ENCODE measurements around the gene FBN2. TPM values are rescaled to one million over a fixed set of nuclear protein-coding genes. Genes with fewer than 3 reads are reported as not detected.

Gene FBN2
- total RNA-seq, 2 experiments from 2014 or later = not detected

GRCh38 chr5:128271071-128271470 is 267.0 kb downstream of the FBN2 start:
- POLR2A ChIA-PET = no interaction called here
- no peaks in the 10 kb centered on the region for H3K36me3 Mint-ChIP-seq (ENCODE audit: low read depth)
- H3K9me3 Mint-ChIP-seq (ENCODE audit: insufficient read depth) = no peaks in the 10 kb centered on the region
- ATAC-seq (no peak), DNase-seq (no peak)
- no peaks in the 10 kb centered on the region for H3K4me1 Mint-ChIP-seq (ENCODE audit: low read depth)
- H3K4me3 Mint-ChIP-seq = no peak overlapping the region
- CTCF ChIA-PET = no interaction called here
- no peaks in the 10 kb centered on the region for H3K27me3 Mint-ChIP-seq (ENCODE audit: low read depth)
- no peak overlapping the region for H3K27ac Mint-ChIP-seq

GRCh38 chr5:128264564-128265360 is 273.3 kb downstream of the FBN2 start:
- no peaks in the 10 kb centered on the region for H3K4me1 Mint-ChIP-seq (ENCODE audit: low read depth)

DNA sequence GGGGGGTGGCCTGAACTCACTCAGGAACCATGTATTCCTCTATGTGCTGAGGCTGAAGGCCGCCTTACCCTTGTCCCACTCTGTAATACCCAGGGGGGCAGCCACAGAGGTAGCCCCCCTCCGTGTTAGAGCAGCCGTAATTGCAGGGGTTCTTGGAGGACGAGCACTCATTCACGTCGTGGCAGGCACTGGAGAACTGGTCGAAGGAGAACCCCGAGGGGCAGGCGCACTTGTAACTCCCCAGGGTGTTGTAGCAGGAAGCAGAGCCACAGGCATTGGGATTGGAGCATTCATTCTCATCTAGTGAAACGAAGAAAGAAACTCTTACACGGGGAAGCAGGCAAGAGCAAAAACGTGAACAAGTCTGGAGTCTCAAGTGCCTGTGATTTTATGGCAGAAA is 274.7 kb downstream of the FBN2 start:
- no peak for DNase-seq
- H3K4me3 Mint-ChIP-seq = no peak overlapping the region
- POLR2A ChIA-PET = no interaction called here
- no peaks in the 10 kb centered on the region for H3K9me3 Mint-ChIP-seq (ENCODE audit: insufficient read depth)
- no peaks in the 10 kb centered on the region for H3K36me3 Mint-ChIP-seq (ENCODE audit: low read depth)
- CTCF ChIA-PET = no interaction called here
- no peaks in the 10 kb centered on the region for H3K27me3 Mint-ChIP-seq (ENCODE audit: low read depth)
- no peak overlapping the region for H3K27ac Mint-ChIP-seq
- no peak for ATAC-seq
- H3K4me1 Mint-ChIP-seq (ENCODE audit: low read depth) = no peaks in the 10 kb centered on the region

More at GRCh38 chr5:128264564-128265360, 273.3 kb downstream of the FBN2 start:
- Mint-ChIP-seq H3K4me3 (no peak overlapping the region), H3K9me3 (ENCODE audit: insufficient read depth) (no peaks in the 10 kb centered on the region), H3K27me3 (ENCODE audit: low read depth) (no peaks in the 10 kb centered on the region), H3K27ac (no peak overlapping the region), H3K36me3 (ENCODE audit: low read depth) (no peaks in the 10 kb centered on the region)
- POLR2A ChIA-PET = no interaction called here
- ATAC-seq (no peak), DNase-seq (no peak)
- CTCF ChIA-PET = no interaction called here

DNA sequence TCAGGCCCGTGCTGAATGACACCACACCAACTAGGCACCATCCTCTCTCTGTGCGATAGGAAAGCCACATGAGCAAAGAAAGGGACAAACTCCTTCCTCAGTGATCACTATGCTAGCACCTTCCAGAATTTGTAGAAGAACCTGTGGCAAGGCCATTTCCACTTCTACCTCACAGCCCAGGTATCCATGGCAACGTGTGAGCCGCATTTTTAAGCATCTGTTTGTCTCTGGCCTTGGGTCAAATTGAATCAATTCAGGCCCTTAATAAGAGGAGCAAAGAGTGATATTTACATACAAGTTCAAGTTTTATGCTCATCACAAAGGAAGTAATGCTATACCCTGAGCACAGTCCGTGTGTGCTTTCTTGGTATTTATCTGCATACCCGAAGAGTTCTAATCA is 275.1 kb downstream of the FBN2 start:
- Mint-ChIP-seq H3K27ac (no peak overlapping the region), H3K4me1 (ENCODE audit: low read depth) (no peaks in the 10 kb centered on the region), H3K27me3 (ENCODE audit: low read depth) (no peaks in the 10 kb centered on the region), H3K36me3 (ENCODE audit: low read depth) (no peaks in the 10 kb centered on the region), H3K4me3 (no peak overlapping the region), H3K9me3 (ENCODE audit: insufficient read depth) (no peaks in the 10 kb centered on the region)
- CTCF ChIA-PET = no interaction called here
- no peak for DNase-seq
- no peak for ATAC-seq
- POLR2A ChIA-PET = no interaction called here

- DNase-seq (no peak), ATAC-seq (no peak)
- no peaks in the 10 kb centered on the region for H3K36me3 Mint-ChIP-seq (ENCODE audit: low read depth)
- H3K27me3 Mint-ChIP-seq (ENCODE audit: low read depth) = no peaks in the 10 kb centered on the region
- ChIA-PET POLR2A (no interaction called here), CTCF (no interaction called here)
- H3K4me1 Mint-ChIP-seq (ENCODE audit: low read depth) = no peaks in the 10 kb centered on the region
- H3K4me3 Mint-ChIP-seq = no peak overlapping the region
- no peak overlapping the region for H3K27ac Mint-ChIP-seq
- H3K9me3 Mint-ChIP-seq (ENCODE audit: insufficient read depth) = no peaks in the 10 kb centered on the region
Observed at GRCh38 chr5:128259607-128260021, 278.4 kb downstream of the FBN2 start.

DNA sequence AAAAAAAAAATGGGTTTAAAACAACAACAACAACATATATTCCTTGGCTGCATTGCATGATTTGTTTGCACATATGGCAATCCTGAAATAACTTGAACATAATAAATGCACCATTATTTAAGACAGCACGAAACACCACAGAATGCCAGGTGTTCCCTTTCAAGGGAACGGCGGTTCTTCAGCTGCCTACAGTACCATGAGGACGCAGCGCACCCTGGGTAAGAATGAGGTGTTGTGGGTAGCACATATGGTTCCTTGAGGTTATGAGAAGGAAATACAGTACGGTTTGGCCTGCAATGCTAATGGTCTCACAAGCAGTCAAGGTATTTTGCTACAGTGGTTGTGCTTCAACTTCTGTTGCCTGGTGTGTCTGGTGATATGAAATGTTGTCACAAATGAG is 279.7 kb downstream of the FBN2 start:
- no peaks in the 10 kb centered on the region for H3K4me1 Mint-ChIP-seq (ENCODE audit: low read depth)
- H3K36me3 Mint-ChIP-seq (ENCODE audit: low read depth) = no peaks in the 10 kb centered on the region
- POLR2A ChIA-PET = no interaction called here
- no peak overlapping the region for H3K4me3 Mint-ChIP-seq
- CTCF ChIA-PET = no interaction called here
- ATAC-seq = no peak
- no peak for DNase-seq
- H3K27ac Mint-ChIP-seq = no peak overlapping the region
- H3K27me3 Mint-ChIP-seq (ENCODE audit: low read depth) = no peaks in the 10 kb centered on the region
- no peaks in the 10 kb centered on the region for H3K9me3 Mint-ChIP-seq (ENCODE audit: insufficient read depth)

- Mint-ChIP-seq H3K4me1 (ENCODE audit: low read depth) (no peaks in the 10 kb centered on the region), H3K9me3 (ENCODE audit: insufficient read depth) (no peaks in the 10 kb centered on the region), H3K27me3 (ENCODE audit: low read depth) (no peaks in the 10 kb centered on the region), H3K4me3 (no peak overlapping the region), H3K27ac (no peak overlapping the region), H3K36me3 (ENCODE audit: low read depth) (no peaks in the 10 kb centered on the region)
- ATAC-seq (no peak), DNase-seq (no peak)
- CTCF ChIA-PET = no interaction called here
- POLR2A ChIA-PET = no interaction called here
Observed at GRCh38 chr5:128257076-128257475, 281.0 kb downstream of the FBN2 start.

DNA sequence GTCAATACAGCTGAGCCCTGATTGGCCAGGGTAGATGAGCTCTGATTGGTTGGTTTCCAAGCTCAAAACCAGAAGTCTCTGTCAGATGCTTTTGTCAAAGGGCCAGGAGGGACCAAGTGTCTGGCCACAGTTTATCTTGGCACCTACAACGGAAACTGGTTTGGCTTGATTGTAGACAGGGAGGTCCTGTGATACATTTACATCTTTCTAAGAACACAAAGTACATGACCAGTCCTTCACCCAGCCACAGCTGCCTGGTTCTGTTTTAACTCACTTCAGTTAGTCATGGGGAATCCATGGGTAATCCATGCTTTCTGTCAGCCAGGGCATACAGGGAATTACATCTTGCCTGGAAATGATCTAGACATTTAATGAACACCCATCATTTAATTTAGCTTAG is 283.3 kb downstream of the FBN2 start:
- H3K4me3 Mint-ChIP-seq = no peak overlapping the region
- H3K9me3 Mint-ChIP-seq (ENCODE audit: insufficient read depth) = no peaks in the 10 kb centered on the region
- ChIA-PET CTCF (no interaction called here), POLR2A (no interaction called here)
- no peak for ATAC-seq
- no peak overlapping the region for H3K27ac Mint-ChIP-seq
- H3K36me3 Mint-ChIP-seq (ENCODE audit: low read depth) = no peaks in the 10 kb centered on the region
- no peak for DNase-seq
- no peaks in the 10 kb centered on the region for H3K27me3 Mint-ChIP-seq (ENCODE audit: low read depth)
- H3K4me1 Mint-ChIP-seq (ENCODE audit: low read depth) = no peaks in the 10 kb centered on the region

DNA sequence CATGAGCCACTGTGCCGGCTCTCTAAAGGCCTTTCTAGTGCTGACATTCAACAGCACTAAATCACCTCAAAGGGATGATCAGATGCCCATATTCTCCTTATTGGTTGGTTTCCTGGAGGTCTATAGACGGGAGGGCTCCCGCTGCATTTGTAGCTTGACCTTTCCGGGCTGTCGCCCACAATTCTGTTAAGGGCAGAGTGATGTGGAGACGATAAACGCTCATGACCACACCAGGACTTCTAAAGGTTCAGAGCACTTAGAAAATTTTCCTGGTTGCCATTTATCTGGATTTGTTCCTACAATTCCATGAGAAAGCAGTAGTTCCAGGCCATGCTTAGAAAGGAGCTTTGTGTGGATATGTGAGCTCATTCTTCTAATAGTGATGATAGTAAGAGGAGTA is 284.2 kb downstream of the FBN2 start:
- H3K9me3 Mint-ChIP-seq (ENCODE audit: insufficient read depth) = no peaks in the 10 kb centered on the region
- no peaks in the 10 kb centered on the region for H3K27me3 Mint-ChIP-seq (ENCODE audit: low read depth)
- ATAC-seq = no peak
- CTCF ChIA-PET = no interaction called here
- no peak overlapping the region for H3K27ac Mint-ChIP-seq
- POLR2A ChIA-PET = no interaction called here
- no peaks in the 10 kb centered on the region for H3K36me3 Mint-ChIP-seq (ENCODE audit: low read depth)
- H3K4me3 Mint-ChIP-seq = no peak overlapping the region
- DNase-seq = no peak
- no peaks in the 10 kb centered on the region for H3K4me1 Mint-ChIP-seq (ENCODE audit: low read depth)

DNA sequence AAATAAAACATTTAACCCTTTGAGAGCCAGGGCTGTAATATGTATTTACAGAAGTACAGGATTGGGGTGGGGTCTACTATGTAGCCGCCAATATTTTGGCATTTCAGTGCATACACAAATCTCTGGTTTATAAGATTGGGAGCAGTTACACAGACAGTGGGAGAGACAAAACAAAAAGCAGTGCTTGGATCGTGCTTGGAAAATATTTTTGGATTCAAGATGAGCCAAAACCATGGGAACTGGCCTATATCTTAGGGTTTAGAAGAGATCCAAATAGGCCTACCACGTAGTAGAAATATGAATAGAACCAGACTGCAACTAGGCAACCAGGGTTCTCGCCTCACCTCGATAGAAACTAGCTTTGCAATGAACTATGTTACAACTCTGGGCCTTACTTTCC is 284.9 kb downstream of the FBN2 start:
- no peaks in the 10 kb centered on the region for H3K4me1 Mint-ChIP-seq (ENCODE audit: low read depth)
- no peaks in the 10 kb centered on the region for H3K27me3 Mint-ChIP-seq (ENCODE audit: low read depth)
- no peak for ATAC-seq
- no peaks in the 10 kb centered on the region for H3K36me3 Mint-ChIP-seq (ENCODE audit: low read depth)
- H3K27ac Mint-ChIP-seq = no peak overlapping the region
- no peaks in the 10 kb centered on the region for H3K9me3 Mint-ChIP-seq (ENCODE audit: insufficient read depth)
- DNase-seq = no peak
- H3K4me3 Mint-ChIP-seq = no peak overlapping the region
- ChIA-PET POLR2A (no interaction called here), CTCF (no interaction called here)

DNA sequence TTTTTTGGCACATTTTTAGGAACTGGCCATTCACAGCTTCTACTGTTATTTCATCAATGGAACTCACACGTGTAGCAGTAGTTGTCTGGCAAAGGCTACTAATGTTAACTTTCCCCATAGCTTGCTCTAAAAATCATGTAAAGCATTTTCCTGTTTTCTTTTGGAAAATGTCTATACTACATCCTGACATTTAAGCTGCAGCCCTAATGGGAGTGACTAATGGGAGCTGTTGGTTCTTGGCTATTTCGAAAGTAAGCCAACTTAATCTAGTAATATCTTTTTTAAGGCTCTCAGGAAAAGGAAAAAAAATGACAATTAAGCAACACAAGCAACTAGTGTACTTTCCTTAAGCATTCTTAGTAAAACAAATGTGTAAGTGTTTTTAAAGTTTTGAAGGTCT is 285.3 kb downstream of the FBN2 start:
- H3K27me3 Mint-ChIP-seq (ENCODE audit: low read depth) = no peaks in the 10 kb centered on the region
- ChIA-PET POLR2A (no interaction called here), CTCF (no interaction called here)
- no peaks in the 10 kb centered on the region for H3K36me3 Mint-ChIP-seq (ENCODE audit: low read depth)
- ATAC-seq (no peak), DNase-seq (no peak)
- no peak overlapping the region for H3K27ac Mint-ChIP-seq
- no peak overlapping the region for H3K4me3 Mint-ChIP-seq
- H3K4me1 Mint-ChIP-seq (ENCODE audit: low read depth) = no peaks in the 10 kb centered on the region
- H3K9me3 Mint-ChIP-seq (ENCODE audit: insufficient read depth) = no peaks in the 10 kb centered on the region

- CTCF ChIA-PET = no interaction called here
- no peaks in the 10 kb centered on the region for H3K27me3 Mint-ChIP-seq (ENCODE audit: low read depth)
Observed at GRCh38 chr5:128252196-128252595, 285.8 kb downstream of the FBN2 start.

DNA sequence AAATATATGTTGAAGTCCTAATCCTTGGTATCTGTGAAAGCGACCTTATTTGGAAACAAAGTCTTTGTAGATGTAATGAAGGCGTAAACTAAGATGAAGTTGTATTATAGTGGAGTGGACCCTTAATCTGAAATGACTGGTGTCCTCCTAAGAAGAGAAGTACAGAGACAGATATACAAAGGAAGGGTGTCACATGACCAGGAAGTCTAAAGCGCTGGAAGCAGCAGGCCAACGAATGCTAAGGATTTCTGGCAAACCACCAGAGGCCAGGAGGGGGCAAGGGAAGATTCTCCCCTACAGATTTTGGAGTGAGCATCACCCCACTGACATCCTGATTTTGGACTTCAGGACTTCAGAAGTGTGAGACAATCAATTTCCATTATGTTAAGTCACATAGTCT is 292.1 kb downstream of the FBN2 start:
- ChIA-PET CTCF (no interaction called here), POLR2A (no interaction called here)
- ATAC-seq (no peak), DNase-seq (no peak)
- Mint-ChIP-seq H3K27me3 (ENCODE audit: low read depth) (no peaks in the 10 kb centered on the region), H3K27ac (no peak overlapping the region), H3K4me3 (no peak overlapping the region), H3K4me1 (ENCODE audit: low read depth) (no peaks in the 10 kb centered on the region), H3K9me3 (ENCODE audit: insufficient read depth) (no peaks in the 10 kb centered on the region), H3K36me3 (ENCODE audit: low read depth) (no peaks in the 10 kb centered on the region)

More at GRCh38 chr5:128252196-128252595, 285.8 kb downstream of the FBN2 start:
- Mint-ChIP-seq H3K27ac (no peak overlapping the region), H3K4me1 (ENCODE audit: low read depth) (no peaks in the 10 kb centered on the region), H3K4me3 (no peak overlapping the region), H3K9me3 (ENCODE audit: insufficient read depth) (no peaks in the 10 kb centered on the region), H3K36me3 (ENCODE audit: low read depth) (no peaks in the 10 kb centered on the region)
- DNase-seq (no peak), ATAC-seq (no peak)
- POLR2A ChIA-PET = no interaction called here
